ENCODE measurements around the gene DEDD.

Gene DEDD

GRCh38 chr1:161128591-161129420 lies 3.7 kb downstream of the DEDD start:
- no peak overlapping the region for H3K4me3 ChIP-seq (ENCODE audit: low read length)
- no peak for DNase-seq (ENCODE audit: low read depth)
- TF ChIP-seq, protein P1, sequence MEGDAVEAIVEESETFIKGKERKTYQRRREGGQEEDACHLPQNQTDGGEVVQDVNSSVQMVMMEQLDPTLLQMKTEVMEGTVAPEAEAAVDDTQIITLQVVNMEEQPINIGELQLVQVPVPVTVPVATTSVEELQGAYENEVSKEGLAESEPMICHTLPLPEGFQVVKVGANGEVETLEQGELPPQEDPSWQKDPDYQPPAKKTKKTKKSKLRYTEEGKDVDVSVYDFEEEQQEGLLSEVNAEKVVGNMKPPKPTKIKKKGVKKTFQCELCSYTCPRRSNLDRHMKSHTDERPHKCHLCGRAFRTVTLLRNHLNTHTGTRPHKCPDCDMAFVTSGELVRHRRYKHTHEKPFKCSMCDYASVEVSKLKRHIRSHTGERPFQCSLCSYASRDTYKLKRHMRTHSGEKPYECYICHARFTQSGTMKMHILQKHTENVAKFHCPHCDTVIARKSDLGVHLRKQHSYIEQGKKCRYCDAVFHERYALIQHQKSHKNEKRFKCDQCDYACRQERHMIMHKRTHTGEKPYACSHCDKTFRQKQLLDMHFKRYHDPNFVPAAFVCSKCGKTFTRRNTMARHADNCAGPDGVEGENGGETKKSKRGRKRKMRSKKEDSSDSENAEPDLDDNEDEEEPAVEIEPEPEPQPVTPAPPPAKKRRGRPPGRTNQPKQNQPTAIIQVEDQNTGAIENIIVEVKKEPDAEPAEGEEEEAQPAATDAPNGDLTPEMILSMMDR (conservative IDR thresholded peaks at IDR 0.05; ENCODE audit: low read length) = no peak

DNA sequence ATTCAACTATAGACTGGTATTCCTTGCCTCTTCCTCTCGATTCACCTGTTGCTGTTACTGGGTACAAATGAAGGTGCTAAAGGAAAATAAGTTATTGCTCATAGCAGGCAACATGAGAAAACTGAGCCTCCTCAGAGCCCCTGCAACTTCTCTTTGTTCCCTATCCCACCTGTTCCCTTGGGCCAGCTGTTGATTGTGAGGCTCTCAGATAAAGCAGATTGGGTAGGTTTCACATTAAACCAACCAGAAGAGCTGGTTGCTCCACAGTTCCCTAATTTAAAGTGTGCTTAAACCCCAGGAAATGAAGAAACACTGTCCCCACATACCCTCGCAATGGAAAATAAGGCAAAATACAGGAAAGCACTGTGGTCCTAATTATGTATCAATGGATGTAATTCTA lies 4.8 kb downstream of the DEDD start:
- no peak overlapping the region for H3K4me3 ChIP-seq (ENCODE audit: low read length)
- TF ChIP-seq, protein P1 (conservative IDR thresholded peaks at IDR 0.05; ENCODE audit: low read length) = no peak
- DNase-seq (ENCODE audit: low read depth) = no peak

GRCh38 chr1:161122967-161123366 lies 9.5 kb downstream of the DEDD start:
- DNase-seq (ENCODE audit: low read depth) = no peak
- H3K4me3 ChIP-seq (ENCODE audit: low read length) = no peak overlapping the region
- TF ChIP-seq, protein P1 (conservative IDR thresholded peaks at IDR 0.05; ENCODE audit: low read length) = no peak

DNA sequence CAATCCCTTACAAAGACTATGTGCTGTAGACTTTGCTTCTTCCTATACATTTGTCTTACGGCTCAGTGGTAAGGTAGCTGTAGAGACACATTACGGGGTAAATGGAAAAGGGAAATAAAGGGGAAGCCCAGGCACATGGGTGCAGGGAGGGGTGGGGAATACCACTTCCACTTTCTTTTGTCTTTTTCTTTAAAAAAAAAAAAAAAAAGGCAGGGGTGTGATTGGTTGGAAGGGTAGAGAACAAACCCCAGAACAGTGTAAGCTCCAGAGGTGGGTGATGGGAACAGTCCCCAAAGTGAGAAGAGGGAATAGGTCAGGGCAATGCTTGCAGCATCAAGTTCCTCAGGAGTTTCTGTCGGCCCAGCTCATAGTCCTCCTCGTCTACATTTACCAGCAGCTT lies 10.6 kb downstream of the DEDD start:
- no peak for DNase-seq (ENCODE audit: low read depth)
- no peak overlapping the region for H3K4me3 ChIP-seq (ENCODE audit: low read length)
- TF ChIP-seq, protein P1 (conservative IDR thresholded peaks at IDR 0.05; ENCODE audit: low read length) = no peak

GRCh38 chr1:161121042-161121650 lies 11.3 kb downstream of the DEDD start:
- DNase-seq (ENCODE audit: low read depth) = no peak
- TF ChIP-seq, protein P1 (conservative IDR thresholded peaks at IDR 0.05; ENCODE audit: low read length) = no peak
- H3K4me3 ChIP-seq (ENCODE audit: low read length) = no peak overlapping the region

DNA sequence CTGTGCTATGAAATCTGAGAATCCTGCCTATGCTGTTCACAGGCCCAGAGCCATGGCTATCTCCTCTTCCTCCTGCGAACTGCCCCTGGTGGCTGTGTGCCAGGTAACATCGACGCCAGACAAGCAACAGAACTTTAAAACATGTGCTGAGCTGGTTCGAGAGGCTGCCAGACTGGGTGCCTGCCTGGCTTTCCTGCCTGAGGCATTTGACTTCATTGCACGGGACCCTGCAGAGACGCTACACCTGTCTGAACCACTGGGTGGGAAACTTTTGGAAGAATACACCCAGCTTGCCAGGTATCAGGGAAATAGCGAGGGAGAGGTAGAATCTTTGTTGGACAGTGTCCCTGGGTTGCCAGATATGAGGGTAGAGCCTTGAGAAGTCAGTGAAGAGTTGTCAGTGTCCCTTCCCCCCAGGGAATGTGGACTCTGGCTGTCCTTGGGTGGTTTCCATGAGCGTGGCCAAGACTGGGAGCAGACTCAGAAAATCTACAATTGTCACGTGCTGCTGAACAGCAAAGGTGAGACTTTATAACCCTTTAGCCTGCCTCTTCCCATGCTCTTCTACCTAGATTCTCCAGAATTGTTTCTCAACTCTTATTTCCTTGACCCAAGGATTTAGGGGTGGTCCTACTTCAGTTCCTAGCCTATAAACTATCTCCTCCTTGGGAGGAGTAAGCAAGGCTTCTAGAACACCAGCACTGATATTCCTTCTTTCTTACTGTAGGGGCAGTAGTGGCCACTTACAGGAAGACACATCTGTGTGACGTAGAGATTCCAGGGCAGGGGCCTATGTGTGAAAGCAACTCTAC lies 13.2 kb downstream of the DEDD start:
- peak; percentile 69 for DNase-seq (ENCODE audit: low read depth)
- peak overlapping the region; percentile 100 for H3K4me3 ChIP-seq (ENCODE audit: low read length)
- TF ChIP-seq, protein P1 (conservative IDR thresholded peaks at IDR 0.05; ENCODE audit: low read length) = peak; percentile 54
